HG02763 (cell line): ENCODE data around the gene KLHDC4.
A peak's percentile ranks its signal among the peaks of the same experiment; 100 is the strongest.
"Not testable (repeated sequence)": the region's sequence is repeated elsewhere in the genome, so short reads cannot be mapped to it uniquely, and the experiment has no call there.

ENCODE experiments used
- ATAC-seq: cut with Tn5 transposase; IDR thresholded peaks from one replicate; pipeline ENCODE4 v1.9.1; 2021; ENCODE audit warnings: mild to moderate bottlenecking, moderate library complexity; ENCODE audit not compliant: unreplicated experiment

Gene KLHDC4

GRCh38 chr16:87765776-87766484 is at the start of gene KLHDC4:
KLHDC4 (minus strand) TSS chr16:87765986; CDS start chr16:87765890, 96 bp downstream.
- ATAC-seq = peak; percentile 83

- ATAC-seq = no peak
Observed at GRCh38 chr16:87815567-87815966, 49.8 kb upstream of the KLHDC4 start.

GRCh38 chr16:87812200-87812656 is 46.4 kb upstream of the KLHDC4 start:
- ATAC-seq = no peak

GRCh38 chr16:87811454-87811853 is 45.7 kb upstream of the KLHDC4 start:
- not testable (repeated sequence) for ATAC-seq

GRCh38 chr16:87809150-87809902 is 43.5 kb upstream of the KLHDC4 start:
- ATAC-seq = peak; percentile 47

- no peak for ATAC-seq
Observed at GRCh38 chr16:87808108-87808507, 42.3 kb upstream of the KLHDC4 start.

- no peak for ATAC-seq
Observed at GRCh38 chr16:87806641-87807546, 41.1 kb upstream of the KLHDC4 start.

- ATAC-seq = no peak
Observed at GRCh38 chr16:87806261-87806640, 40.5 kb upstream of the KLHDC4 start.

- ATAC-seq = no peak
Observed at GRCh38 chr16:87803385-87803784, 37.6 kb upstream of the KLHDC4 start.

GRCh38 chr16:87802670-87803069 is 36.9 kb upstream of the KLHDC4 start:
- no peak for ATAC-seq

- no peak for ATAC-seq
Observed at GRCh38 chr16:87801679-87802259, 36.0 kb upstream of the KLHDC4 start.

GRCh38 chr16:87800497-87800896 is 34.7 kb upstream of the KLHDC4 start:
- no peak for ATAC-seq

GRCh38 chr16:87795336-87795735 is 29.6 kb upstream of the KLHDC4 start:
- no peak for ATAC-seq

- ATAC-seq = no peak
Observed at GRCh38 chr16:87794485-87795078, 28.8 kb upstream of the KLHDC4 start.

- no peak for ATAC-seq
Observed at GRCh38 chr16:87792205-87792565, 26.4 kb upstream of the KLHDC4 start.

GRCh38 chr16:87791295-87792204 is 25.8 kb upstream of the KLHDC4 start:
- ATAC-seq = no peak

GRCh38 chr16:87790292-87791100 is 24.7 kb upstream of the KLHDC4 start:
- ATAC-seq = no peak

GRCh38 chr16:87789437-87790291 is 23.9 kb upstream of the KLHDC4 start:
- no peak for ATAC-seq
